Adrenal gland (tissue), 5 donors: ENCODE measurements around the gene SMG9.

ENCODE experiments used
- CTCF ChIP-seq, 6 experiments: fragments of 450-650 bp in 4 of 6; fragments of 200-600 bp in 2 of 6; sonication (generic) in 1 of 6; IDR thresholded peaks; 1 replicate in 5 of 6; 2 replicates in 1 of 6; pipeline versions ENCODE4 v1.5.1 to v1.8.0; 2016 to 2021; ENCODE audit warnings: antibody characterized with exemption in 6 of 6, mild to moderate bottlenecking in 2 of 6, moderate library complexity in 1 of 6
- POLR2A ChIP-seq, 2 donors: fragments of 450-650 bp; IDR thresholded peaks; one replicate each; pipeline ENCODE4 v1.6.1; 2017; ENCODE audit warnings: antibody characterized with exemption in 2 of 2, mild to moderate bottlenecking in 2 of 2, moderate library complexity in 1 of 2
- donor health status: DM: no; HTN: no; CAD: no.

GRCh38 chr19:43765109-43765876, 10.5 kb upstream of the SMG9 start:
- no peak for TF ChIP-seq CTCF (IDR thresholded peaks at IDR 0.05)
- TF ChIP-seq POLR2A (IDR thresholded peaks at IDR 0.05), result peak in 1 of 2 donors; percentile 67
